EH (cell line): ENCODE measurements around the gene RUNX1.

Experiments used
- DNase-seq: peaks from one replicate; pipeline ENCODE4 v3.0.0-alpha.2; 2015; ENCODE audit warnings: low read depth

RUNX1 gene

GRCh38 chr21:34897828-34898227 is 151.3 kb downstream of the RUNX1 start:
- DNase-seq: no peak

- no peak for DNase-seq
Observed at GRCh38 chr21:34894401-34894800, 154.7 kb downstream of the RUNX1 start.

GRCh38 chr21:34892209-34892608 is 156.9 kb downstream of the RUNX1 start:
- peak; percentile 53 for DNase-seq

- DNase-seq: no peak
Observed at GRCh38 chr21:34891613-34891943, 157.5 kb downstream of the RUNX1 start.

GRCh38 chr21:34890724-34891612 is 158.1 kb downstream of the RUNX1 start:
- peak; percentile 66 for DNase-seq

- no peak for DNase-seq
Observed at GRCh38 chr21:34890470-34890723, 158.7 kb downstream of the RUNX1 start.

- DNase-seq: peak; percentile 85
Observed at GRCh38 chr21:34889676-34890469, 159.2 kb downstream of the RUNX1 start.

- peak; percentile 73 for DNase-seq
Observed at GRCh38 chr21:34889320-34889675, 159.8 kb downstream of the RUNX1 start.

GRCh38 chr21:34888569-34889319 is 160.4 kb downstream of the RUNX1 start:
- peak; percentile 97 for DNase-seq

- peak; percentile 98 for DNase-seq
Observed at GRCh38 chr21:34887725-34888568, 161.2 kb downstream of the RUNX1 start.

- DNase-seq: peak; percentile 31
Observed at GRCh38 chr21:34887105-34887442, 162.0 kb downstream of the RUNX1 start.

- peak; percentile 42 for DNase-seq
Observed at GRCh38 chr21:34886240-34887104, 162.6 kb downstream of the RUNX1 start.

- DNase-seq: peak; percentile 46
Observed at GRCh38 chr21:34885626-34886239, 163.4 kb downstream of the RUNX1 start.

GRCh38 chr21:34885125-34885524 is 164.0 kb downstream of the RUNX1 start:
- DNase-seq: peak; percentile 47

GRCh38 chr21:34884346-34884929 is 164.7 kb downstream of the RUNX1 start:
- peak; percentile 43 for DNase-seq

- peak; percentile 26 for DNase-seq
Observed at GRCh38 chr21:34883491-34884271, 165.4 kb downstream of the RUNX1 start.

- DNase-seq: peak; percentile 34
Observed at GRCh38 chr21:34882719-34883131, 166.4 kb downstream of the RUNX1 start.

GRCh38 chr21:34881839-34882371 is 167.2 kb downstream of the RUNX1 start:
- DNase-seq: peak; percentile 91

GRCh38 chr21:34881421-34881820 is 167.7 kb downstream of the RUNX1 start:
- DNase-seq: peak; percentile 85
